Endothelial cell of umbilical vein (primary cell): Measurements from ENCODE around the gene KBTBD13. TPM values are rescaled to one million over a fixed set of nuclear protein-coding genes. Genes with fewer than 3 reads are reported as not detected.

Source experiments
- BruUV-seq: library from RNA; stranded (reverse); fragments of 400-500 nt; replicated peaks from 2 replicates; lab custom pipeline; 2021; lab: Mats Ljungman, UMichigan
- CTCF ChIA-PET: fragments of 300-600, 350-600 bp; sonication (Branson Sonifier 250); formaldehyde crosslinking; loops from one replicate; lab custom pipeline; 2021; ENCODE audit warnings: antibody characterized with exemption, inconsistent platforms; lab: Charles Lee
- POLR2A ChIA-PET: fragments of 300-600, 350-600 bp; sonication (Branson Sonifier 250); formaldehyde crosslinking; loops from one replicate; lab custom pipeline; 2021; ENCODE audit warnings: antibody characterized with exemption, inconsistent platforms; lab: Charles Lee
- DNase-seq: peaks from one replicate; pipeline ENCODE4 v3.0.0-alpha.2; 2011; ENCODE audit warnings: low read depth, low spot score
- FAIRE-seq: peaks from 2 replicates; lab custom pipeline; 2011; peaks lifted over from hg19 to GRCh38; lab: Jason Lieb, UNC
- H2AFZ ChIP-seq: 2 replicates; pipeline ENCODE4 v1.6.0; 2012; ENCODE audit warnings: low read depth, low read length, control low read depth, inconsistent platforms
- H3K27ac ChIP-seq: 2 replicates; pipeline ENCODE4 v1.5.1; 2011; ENCODE audit warnings: low read depth, mild to moderate bottlenecking, control low read depth, low read length, moderate library complexity; ENCODE audit not compliant: insufficient read depth
- H3K27me3 ChIP-seq, 2 experiments: 2 replicates each; pipeline versions ENCODE4 v1.6.0 to v1.6.1; 2011; ENCODE audit warnings: low read length in 2 of 2, mixed read lengths in 1 of 2; ENCODE audit not compliant: control insufficient read depth in 2 of 2, insufficient read depth in 2 of 2
- H3K36me3 ChIP-seq, 2 experiments: 2 replicates in 1 of 2; 3 replicates in 1 of 2; pipeline ENCODE4 v1.5.1; 2011; ENCODE audit warnings: low read length in 2 of 2, mild to moderate bottlenecking in 1 of 2, moderate library complexity in 1 of 2; ENCODE audit not compliant: control insufficient read depth in 2 of 2, insufficient read depth in 2 of 2; ENCODE audit errors: extremely low read depth in 1 of 2
- H3K4me1 ChIP-seq: 3 replicates; pipeline ENCODE4 v1.5.1; 2011; ENCODE audit warnings: mild to moderate bottlenecking, low read length; ENCODE audit not compliant: control insufficient read depth, insufficient read depth; ENCODE audit errors: extremely low read depth
- H3K4me2 ChIP-seq: 2 replicates; pipeline ENCODE4 v1.6.1; 2011; ENCODE audit warnings: low read length, control low read depth, mixed read lengths; ENCODE audit not compliant: insufficient read depth
- H3K4me3 ChIP-seq, 3 experiments: fragments of 200-600 bp in 1 of 3; sonication (generic), shearing (Covaris generic) in 1 of 3; replicated peaks in 1 of 3; 2 replicates each; pipeline ENCODE4 v1.5.1; 2011 to 2016; ENCODE audit warnings: control low read depth in 3 of 3, low read length in 3 of 3, mild to moderate bottlenecking in 2 of 3, inconsistent platforms in 1 of 3, low read depth in 1 of 3, moderate library complexity in 1 of 3; ENCODE audit not compliant: insufficient read depth in 1 of 3
- H3K79me2 ChIP-seq: 2 replicates; pipeline ENCODE4 v1.6.0; 2012; ENCODE audit warnings: low read length, inconsistent platforms; ENCODE audit not compliant: control insufficient read depth, insufficient read depth
- H3K9ac ChIP-seq: replicated peaks from 2 replicates; pipeline ENCODE3; 2011; ENCODE audit warnings: low read length, control low read depth; ENCODE audit not compliant: insufficient read depth; ENCODE audit errors: extremely low read depth
- H3K9me1 ChIP-seq: replicated peaks from 3 replicates; pipeline ENCODE4 v1.6.0; 2011; ENCODE audit warnings: mild to moderate bottlenecking, low read length; ENCODE audit not compliant: control insufficient read depth, insufficient read depth; ENCODE audit errors: extremely low read depth
- H3K9me3 ChIP-seq: replicated peaks from 2 replicates; pipeline ENCODE4 v1.5.1; 2012; ENCODE audit warnings: low read length, inconsistent platforms; ENCODE audit not compliant: control insufficient read depth, insufficient read depth
- H4K20me1 ChIP-seq: replicated peaks from 2 replicates; pipeline ENCODE3; 2011; ENCODE audit warnings: mild to moderate bottlenecking, low read length; ENCODE audit not compliant: control insufficient read depth, insufficient read depth; ENCODE audit errors: extremely low read depth
- CTCF ChIP-seq, 2 donors: IDR thresholded peaks; 1 replicate in 1 of 2; 2 replicates in 1 of 2; pipeline ENCODE4 v1.5.1; 2011; ENCODE audit warnings: low read length in 2 of 2, mild to moderate bottlenecking in 2 of 2, moderate library complexity in 2 of 2, control low read depth in 1 of 2, inconsistent platforms in 1 of 2, low read depth in 1 of 2; ENCODE audit not compliant: insufficient read depth in 1 of 2; ENCODE audit errors: extremely low read depth in 1 of 2
- EZH2 ChIP-seq: IDR thresholded peaks from 2 replicates; pipeline ENCODE4 v1.6.1; 2012; ENCODE audit warnings: borderline replicate concordance, low read depth, mild to moderate bottlenecking, moderate library complexity, low read length, inconsistent platforms; ENCODE audit not compliant: severe bottlenecking
- FOS ChIP-seq: IDR thresholded peaks from 2 replicates; pipeline ENCODE4 v1.6.1; 2011; ENCODE audit warnings: mild to moderate bottlenecking, low read length, moderate library complexity, borderline replicate concordance; ENCODE audit not compliant: insufficient read depth
- GATA2 ChIP-seq: IDR thresholded peaks from 2 replicates; pipeline ENCODE4 v1.7.0; 2011; ENCODE audit warnings: low read depth, mild to moderate bottlenecking, moderate library complexity, mixed read lengths, low read length; ENCODE audit not compliant: insufficient read length, insufficient read depth
- JUN ChIP-seq: IDR thresholded peaks from 2 replicates; pipeline ENCODE4 v1.6.1; 2011; ENCODE audit warnings: borderline replicate concordance, low read depth; ENCODE audit not compliant: insufficient read length, insufficient read depth
- MAX ChIP-seq: IDR thresholded peaks from 2 replicates; pipeline ENCODE4 v1.6.1; 2011; ENCODE audit not compliant: insufficient read depth, insufficient read length
- MYC ChIP-seq: IDR thresholded peaks from one replicate; pipeline ENCODE4 v1.6.1; 2011; ENCODE audit warnings: mild to moderate bottlenecking, low read depth, low read length
- POLR2A ChIP-seq: IDR thresholded peaks from 2 replicates; pipeline ENCODE4 v1.6.1; 2012; ENCODE audit warnings: low read depth, mild to moderate bottlenecking, control low read depth, low read length
- POLR2AphosphoS5 ChIP-seq: IDR thresholded peaks from 2 replicates; pipeline ENCODE4 v1.6.1; 2012; ENCODE audit warnings: low read depth, mild to moderate bottlenecking, control low read depth, low read length, moderate library complexity; ENCODE audit not compliant: insufficient read depth
- dilution Hi-C: fragments of 300-500 bp; cut with MboI; formaldehyde crosslinking; loops from one replicate; pipeline ENCODE4 v1.15.0; 2019; ENCODE audit warnings: low sequenced_read_pairs; ENCODE audit not compliant: extremely low pct_ligation_motif_present
- intact Hi-C: fragments of 100-400 bp; cut with micrococcal nuclease; formaldehyde crosslinking; loops from one replicate; pipeline ENCODE4 v1.10.0; 2022
- polyA plus RNA-seq, 4 experiments: library from polyadenylated mRNA; depleted of rRNA in 3 of 4; stranded (reverse) in 3 of 4; unstranded in 1 of 4; fragments of >200 nt; gene quantifications; 2 replicates each; pipeline versions ENCODE4 v1.2.1 to v1.2.3, GENCODE V29; 2011 to 2012; ENCODE audit warnings: missing spikeins in 1 of 4
- total RNA-seq: library from RNA; stranded (reverse); gene quantifications from 2 replicates; pipeline ENCODE4 v1.2.3, GENCODE V29; 2021

Gene KBTBD13
- total and polyA plus RNA-seq, 2 donors (not counting 3 experiments of a cell fraction or from before 2014, with no cell fraction given) = not detected

GRCh38 chr15:65049418-65049840, 27.1 kb upstream of the KBTBD13 start:
- CTCF ChIA-PET = interaction anchor here (0.9 to 2.6 kb wide), 3 partner anchors 12 to 52 kb away, joined by 5 to 15 read pairs (median 6); no protein-coding TSS in a partner anchor
- POLR2A ChIA-PET = no interaction called here
- Histone ChIP-seq H3K27me3 (no peaks in the 10 kb centered on the region), H2AFZ (peak overlapping the region; percentile 40), H4K20me1 (no peaks in the 10 kb centered on the region), H3K9ac (no peak overlapping the region), H3K4me1 (peaks cover 11% of the 10 kb centered on the region), H3K79me2 (no peaks in the 10 kb centered on the region), H3K4me2 (peak overlapping the region; percentile 61), H3K9me1 (no peaks in the 10 kb centered on the region), H3K36me3 (no peaks in the 10 kb centered on the region), H3K4me3 (peak overlapping the region; percentile 2 to 35 (median 22)), H3K27ac (no peak overlapping the region), H3K9me3 (no peaks in the 10 kb centered on the region)
- no TSS peak for BruUV-seq
- TF ChIP-seq MAX (peak; percentile 86), GATA2 (no peak)
- intact Hi-C loops (loop anchor here (1.0 to 2.0 kb wide), 2 partner anchors 17 to 84 kb away; partner anchors contain the start of gene PDCD7), dilution Hi-C loops (no loop called here)
- peak; percentile 99 for FAIRE-seq
- peak; percentile 92 for DNase-seq

GRCh38 chr15:65050270-65050669, 26.3 kb upstream of the KBTBD13 start:
- Histone ChIP-seq H3K27ac (no peak overlapping the region), H3K9ac (no peak overlapping the region), H2AFZ (peak overlapping the region; percentile 40), H3K4me2 (peak overlapping the region; percentile 61), H3K9me3 (no peaks in the 10 kb centered on the region), H3K36me3 (no peaks in the 10 kb centered on the region), H3K27me3 (no peaks in the 10 kb centered on the region), H3K9me1 (no peaks in the 10 kb centered on the region), H3K4me1 (peaks cover 11% of the 10 kb centered on the region), H3K4me3 (no peak overlapping the region), H3K79me2 (no peaks in the 10 kb centered on the region), H4K20me1 (no peaks in the 10 kb centered on the region)
- ChIA-PET POLR2A (no interaction called here), CTCF (interaction anchor here (0.9 to 7.2 kb wide), 6 partner anchors 8 to 53 kb away, joined by 3 to 89 read pairs (median 10); partner anchors contain the start of gene KBTBD13)
- dilution Hi-C loops (no loop called here), intact Hi-C loops (no loop called here)
- TF ChIP-seq CTCF (IDR thresholded peaks at IDR 0.05; ENCODE audit: extremely low read depth in 1 of 2, insufficient read depth in 1 of 2, low read depth in 1 of 2, low read length in 2 of 2) (no peak), POLR2A (no peak), POLR2AphosphoS5 (no peak), JUN (no peak), FOS (no peak), GATA2 (no peak), EZH2 (no peak), MAX (no peak), MYC (no peak)
- FAIRE-seq (no peak), DNase-seq (no peak)
- no TSS peak for BruUV-seq
